ENCODE data around the gene NT5E. TPM values are rescaled to one million over a fixed set of nuclear protein-coding genes. Genes with fewer than 3 reads are reported as not detected.
"Not testable (repeated sequence)": the region's sequence is repeated elsewhere in the genome, so short reads cannot be mapped to it uniquely, and the experiment has no call there.

Gene NT5E
- total RNA-seq, 1 donor from 2014 or later: 14.8 TPM

DNA sequence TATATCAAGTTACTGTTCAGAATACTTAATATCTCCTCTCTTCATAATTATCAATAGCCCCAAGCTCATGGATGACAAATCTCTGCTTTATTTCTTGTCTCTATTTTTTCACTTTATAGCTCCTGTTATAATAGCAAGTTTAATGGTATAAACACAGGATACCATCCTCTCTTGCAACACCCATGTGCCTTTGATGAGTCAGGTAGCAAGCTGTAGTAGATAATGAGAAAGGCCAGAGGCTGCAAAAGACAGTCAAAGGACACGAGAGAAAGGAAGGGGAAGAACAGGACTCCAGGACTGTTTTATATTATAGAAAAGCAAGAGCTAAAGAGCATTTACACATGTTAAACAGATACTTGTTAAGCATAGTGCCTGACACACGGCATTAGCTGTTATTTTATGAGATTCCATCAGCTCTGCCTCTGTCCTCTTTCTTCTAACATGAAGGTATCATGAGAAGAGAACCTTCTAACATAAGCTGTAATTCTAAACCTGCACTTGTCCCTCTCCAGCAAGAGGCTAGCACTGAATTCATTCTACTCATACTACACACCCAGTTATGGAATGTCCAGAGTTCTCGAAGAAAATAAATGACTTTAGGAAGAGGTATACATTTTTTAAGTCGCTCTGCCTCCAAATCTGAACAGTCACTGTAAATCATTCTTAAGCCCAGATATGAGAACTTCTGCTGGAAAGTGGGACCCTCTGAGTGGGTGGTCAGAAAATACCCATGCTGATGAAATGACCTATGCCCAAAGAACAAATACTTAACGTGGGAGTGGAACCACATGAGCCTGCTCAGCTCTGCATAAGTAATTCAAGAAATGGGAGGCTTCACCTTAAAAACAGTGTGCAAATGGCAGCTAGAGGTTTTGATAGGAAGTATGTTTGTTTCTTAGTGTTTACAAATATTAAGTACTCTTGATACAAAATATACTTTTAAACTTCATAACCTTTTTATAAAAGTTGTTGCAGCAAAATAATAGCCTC is 45.0 kb downstream of the NT5E start:
- peaks cover 26% of the 10 kb centered on the region for H3K9me3 Mint-ChIP-seq
- peak overlapping the region; percentile 29 for H3K27ac Mint-ChIP-seq
- no peaks in the 10 kb centered on the region for H3K27me3 Mint-ChIP-seq
- H3K4me1 Mint-ChIP-seq: peaks cover 2% of the 10 kb centered on the region
- H3K36me3 Mint-ChIP-seq (ENCODE audit: low read depth): peaks cover 39% of the 10 kb centered on the region
- no peak overlapping the region for H3K4me3 Mint-ChIP-seq
- no peak for DNase-seq
- intact Hi-C loops (cut with micrococcal nuclease): no loop called here

DNA sequence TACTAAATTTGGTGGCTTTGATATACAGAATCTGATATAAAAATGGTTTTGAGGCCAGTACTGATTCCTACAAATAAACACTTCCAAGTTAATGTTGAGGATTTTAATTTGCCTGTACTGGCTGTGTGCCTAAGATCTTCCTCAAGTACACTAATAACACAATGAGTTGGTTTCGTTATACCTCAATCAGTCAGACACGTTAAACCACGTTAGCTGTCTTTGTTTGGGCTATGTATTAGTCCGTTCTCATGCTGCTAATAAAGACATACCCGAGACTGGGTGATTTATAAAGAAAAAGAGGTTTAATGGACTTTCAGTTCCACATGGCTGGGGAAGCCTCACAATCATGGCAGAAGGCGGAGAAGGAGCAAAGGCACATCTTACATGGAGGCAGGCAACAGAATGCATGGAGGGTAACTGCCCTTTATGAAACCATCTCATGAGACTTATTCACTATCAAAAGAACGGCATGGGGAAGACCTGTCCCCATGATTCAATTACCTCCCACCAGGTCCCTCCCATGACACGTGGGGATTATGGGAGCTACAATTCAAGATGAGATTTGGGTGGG is 46.2 kb downstream of the NT5E start:
- no peak overlapping the region for H3K27ac Mint-ChIP-seq
- intact Hi-C loops (cut with micrococcal nuclease): no loop called here
- peaks cover 26% of the 10 kb centered on the region for H3K9me3 Mint-ChIP-seq
- no peak overlapping the region for H3K4me3 Mint-ChIP-seq
- no peaks in the 10 kb centered on the region for H3K27me3 Mint-ChIP-seq
- H3K4me1 Mint-ChIP-seq: peaks cover 2% of the 10 kb centered on the region
- peaks cover 33% of the 10 kb centered on the region for H3K36me3 Mint-ChIP-seq (ENCODE audit: low read depth)
- peak; percentile 16 for DNase-seq

DNA sequence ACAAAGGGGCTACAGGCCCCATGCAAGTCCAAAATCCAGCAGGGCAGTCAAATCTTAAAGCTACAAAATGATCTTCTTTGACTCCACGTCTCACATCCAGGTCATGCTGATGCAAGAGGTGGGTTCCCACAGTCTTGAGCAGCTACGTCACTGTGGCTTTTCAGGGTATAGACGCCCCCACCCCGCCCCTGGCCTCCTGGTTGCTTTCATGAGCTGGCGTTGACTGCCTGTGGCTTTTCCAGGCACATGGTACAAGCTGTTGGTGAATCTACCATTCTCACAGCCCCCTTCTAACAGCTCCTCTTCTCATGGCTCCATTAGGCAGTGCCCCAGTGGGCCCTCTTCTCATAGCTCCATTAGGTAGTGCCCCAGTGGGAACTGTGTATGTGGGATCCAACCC is 47.0 kb downstream of the NT5E start:
- intact Hi-C loops (cut with micrococcal nuclease): no loop called here
- Mint-ChIP-seq H3K27ac (no peak overlapping the region), H3K36me3 (ENCODE audit: low read depth) (peaks cover 32% of the 10 kb centered on the region), H3K9me3 (peaks cover 26% of the 10 kb centered on the region), H3K27me3 (no peaks in the 10 kb centered on the region), H3K4me1 (peaks cover 2% of the 10 kb centered on the region), H3K4me3 (no peak overlapping the region)
- DNase-seq: peak; percentile 50

DNA sequence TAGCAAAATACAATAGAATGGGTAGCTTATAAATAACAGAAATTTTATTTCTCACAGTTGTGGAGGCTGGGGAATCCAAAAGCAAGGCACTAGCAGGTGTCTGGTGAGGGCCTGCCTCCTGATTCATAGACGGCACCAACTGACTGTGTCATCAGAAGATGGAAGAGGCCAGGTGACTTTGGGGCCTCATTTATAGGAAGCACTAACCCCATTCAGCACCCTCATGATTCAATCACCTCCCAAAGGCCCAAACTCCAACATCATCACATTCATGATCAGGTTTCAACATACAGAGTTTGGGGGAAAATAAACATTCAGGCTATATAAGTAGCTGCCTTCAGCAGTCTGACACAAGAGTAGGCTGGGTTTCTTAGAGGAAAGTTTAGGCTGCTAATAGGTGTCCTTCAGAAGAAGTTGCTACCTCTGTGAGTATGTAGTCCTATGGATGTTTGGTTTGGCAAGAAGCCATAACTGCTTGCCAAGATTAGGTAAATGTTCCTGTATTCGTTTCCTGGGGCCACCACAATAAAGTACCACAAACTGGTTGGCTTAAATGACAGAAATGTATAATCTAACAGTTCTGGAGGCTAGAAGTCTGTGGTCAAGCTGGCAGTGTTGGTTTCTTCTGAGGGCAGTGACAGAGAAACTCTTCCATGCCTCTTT is 48.8 kb downstream of the NT5E start:
- Mint-ChIP-seq H3K4me1 (peaks cover 2% of the 10 kb centered on the region), H3K36me3 (ENCODE audit: low read depth) (peaks cover 30% of the 10 kb centered on the region), H3K9me3 (peaks cover 26% of the 10 kb centered on the region), H3K27ac (no peak overlapping the region), H3K27me3 (no peaks in the 10 kb centered on the region), H3K4me3 (no peak overlapping the region)
- peak; percentile 43 for DNase-seq
- intact Hi-C loops (cut with micrococcal nuclease): no loop called here

DNA sequence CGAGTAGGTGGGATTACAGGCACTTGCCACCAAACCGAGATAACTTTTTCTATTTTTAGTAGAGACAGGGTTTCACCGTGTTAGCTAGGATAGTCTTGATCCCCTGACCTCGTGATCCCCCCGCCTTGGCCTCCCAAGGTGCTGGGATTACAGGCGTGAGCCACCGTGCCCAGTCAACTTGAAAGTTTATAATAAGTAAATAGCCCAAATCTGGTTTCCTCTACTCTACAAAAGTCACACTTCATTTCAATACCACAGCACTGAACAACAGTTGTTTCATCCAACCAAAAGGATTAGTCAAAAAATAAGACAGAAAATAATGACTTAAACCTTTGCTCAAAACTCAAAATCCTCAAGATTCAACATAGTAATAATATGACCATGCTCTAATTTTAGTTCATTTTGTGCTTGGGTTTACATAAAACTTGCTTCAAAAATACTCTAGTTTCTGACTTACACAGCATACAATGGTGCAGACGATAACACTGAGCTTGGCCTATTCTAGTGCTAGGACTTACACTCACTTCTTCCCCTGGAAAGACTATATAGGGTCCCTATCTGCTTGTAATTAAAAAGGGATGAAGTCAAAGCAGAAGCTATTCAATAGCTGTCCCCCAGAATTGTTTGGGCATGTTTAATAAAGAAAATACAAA is 56.7 kb downstream of the NT5E start:
- DNase-seq: no peak
- H3K4me3 Mint-ChIP-seq: no peak overlapping the region
- no peaks in the 10 kb centered on the region for H3K27me3 Mint-ChIP-seq
- H3K27ac Mint-ChIP-seq: no peak overlapping the region
- H3K4me1 Mint-ChIP-seq: peaks cover 5% of the 10 kb centered on the region
- no peaks in the 10 kb centered on the region for H3K9me3 Mint-ChIP-seq
- intact Hi-C loops (cut with micrococcal nuclease): no loop called here
- peaks cover 27% of the 10 kb centered on the region for H3K36me3 Mint-ChIP-seq (ENCODE audit: low read depth)

DNA sequence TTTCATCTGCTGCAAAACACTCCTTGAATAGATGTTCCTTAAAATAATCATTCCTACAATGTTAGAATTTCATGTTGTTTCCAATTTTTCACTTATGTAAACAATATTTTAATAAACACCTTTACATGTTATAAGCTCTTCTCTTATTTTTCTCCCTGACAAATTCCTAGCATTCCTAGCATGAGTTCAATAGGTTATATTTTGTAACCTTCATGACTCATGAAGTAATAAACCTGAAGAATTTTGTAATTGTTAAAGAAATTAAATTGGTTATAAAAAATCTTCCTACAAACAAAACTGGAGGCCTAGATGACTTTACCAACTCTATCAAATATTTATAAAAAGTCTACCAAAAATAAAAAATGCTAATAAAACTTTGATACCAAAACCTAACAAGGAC is 66.3 kb downstream of the NT5E start:
- Mint-ChIP-seq H3K36me3 (ENCODE audit: low read depth) (peaks cover 34% of the 10 kb centered on the region), H3K9me3 (no peaks in the 10 kb centered on the region), H3K4me3 (no peak overlapping the region), H3K27me3 (no peaks in the 10 kb centered on the region), H3K4me1 (no peaks in the 10 kb centered on the region), H3K27ac (no peak overlapping the region)
- DNase-seq: no peak
- intact Hi-C loops (cut with micrococcal nuclease): no loop called here

DNA sequence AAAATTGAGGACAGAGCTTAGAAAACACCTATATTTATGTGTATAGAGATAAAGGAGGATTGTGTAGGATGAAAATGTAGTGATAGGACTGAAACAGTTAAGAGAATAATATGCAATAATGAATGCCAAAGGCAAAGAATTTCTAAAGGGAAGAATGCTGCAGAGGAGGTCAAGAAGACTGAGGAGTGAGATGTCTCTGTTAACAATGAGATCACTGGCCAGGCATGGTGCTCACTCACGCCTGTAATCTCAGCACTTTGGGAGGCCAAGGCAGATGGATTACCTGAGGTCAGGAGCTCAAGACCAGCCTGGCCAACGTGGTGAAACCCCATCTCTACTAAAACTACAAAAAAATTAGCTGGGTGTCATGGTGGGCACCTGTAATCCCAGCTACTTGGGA is 74.4 kb downstream of the NT5E start:
- not testable (repeated sequence) for H3K27ac Mint-ChIP-seq

DNA sequence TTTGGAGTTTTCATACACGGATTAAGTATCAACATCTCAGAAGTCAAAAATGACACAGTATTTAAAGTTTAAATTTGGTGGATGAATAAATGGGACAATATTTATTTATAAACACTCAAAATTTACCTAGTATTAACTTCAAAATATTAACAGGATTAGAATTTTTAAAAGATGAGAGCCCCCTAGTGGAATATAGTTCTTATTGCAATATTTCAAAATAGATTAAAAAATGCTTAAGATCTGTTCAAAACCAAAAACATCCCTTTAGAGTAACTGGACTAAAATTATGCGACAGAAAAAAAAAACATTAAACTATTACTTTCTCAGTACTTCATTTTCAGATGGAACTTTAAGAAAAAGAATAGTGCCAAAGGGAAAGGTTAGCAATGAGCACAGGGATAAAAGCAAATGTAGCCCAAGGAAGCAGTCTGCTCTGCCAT is 87.2 kb downstream of the NT5E start:
- Mint-ChIP-seq H3K27ac (no peak overlapping the region), H3K4me3 (no peak overlapping the region), H3K4me1 (no peaks in the 10 kb centered on the region), H3K9me3 (no peaks in the 10 kb centered on the region), H3K36me3 (ENCODE audit: low read depth) (peaks cover 9% of the 10 kb centered on the region), H3K27me3 (no peaks in the 10 kb centered on the region)
- intact Hi-C loops (cut with micrococcal nuclease): loop anchor here (1.0 kb wide), 1 partner anchor 182 kb away; no protein-coding TSS in a partner anchor
- DNase-seq: no peak

More for the DNA sequence above, 74.4 kb downstream of the NT5E start:
- H3K4me1 Mint-ChIP-seq; H3K4me3 Mint-ChIP-seq; intact Hi-C loops (cut with micrococcal nuclease); H3K9me3 Mint-ChIP-seq; DNase-seq; H3K27me3 Mint-ChIP-seq: not testable (repeated sequence)
- peaks cover 32% of the 10 kb centered on the region for H3K36me3 Mint-ChIP-seq (ENCODE audit: low read depth)

DNA sequence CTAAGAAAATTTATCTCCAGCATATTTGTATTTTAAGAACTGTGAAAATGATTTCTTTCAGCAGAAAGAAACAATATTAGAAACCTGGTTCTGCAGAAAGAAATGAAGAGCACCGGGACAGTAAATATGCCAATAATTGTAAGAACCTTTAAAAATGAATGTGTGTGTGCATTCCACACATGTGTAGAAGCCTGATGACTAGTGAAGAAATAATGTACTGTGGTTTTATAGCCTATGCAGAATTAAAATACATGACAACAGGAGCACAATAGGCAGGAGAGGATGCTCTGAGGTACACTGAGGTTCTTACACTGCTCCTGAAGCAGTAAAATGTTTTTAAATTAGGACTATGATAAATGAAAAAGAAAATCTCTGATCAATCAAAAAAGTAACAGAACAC is 94.9 kb downstream of the NT5E start:
- H3K36me3 Mint-ChIP-seq (ENCODE audit: low read depth): peaks cover 16% of the 10 kb centered on the region
- no peaks in the 10 kb centered on the region for H3K27me3 Mint-ChIP-seq
- H3K9me3 Mint-ChIP-seq: peaks cover 4% of the 10 kb centered on the region
- no peak for DNase-seq
- H3K4me3 Mint-ChIP-seq: no peak overlapping the region
- no peaks in the 10 kb centered on the region for H3K4me1 Mint-ChIP-seq
- H3K27ac Mint-ChIP-seq: no peak overlapping the region
- intact Hi-C loops (cut with micrococcal nuclease): no loop called here

Other genes with a start within 250 kb of the NT5E start
- gene SNX14, start 143.8 kb downstream of the NT5E start, total RNA-seq: 45.4 and 47.1 TPM in 2 replicates
- gene SYNCRIP, start 192.8 kb downstream of the NT5E start, total RNA-seq: 228 and 232 TPM in 2 replicates